Stimulated activated CD8-positive, alpha-beta memory T cell treated with anti-CD3 and anti-CD28 coated beads, Interleukin-7, amount 100 ng/mL, for 1 hour (primary cell): ENCODE measurements around the gene KRT7.
A peak's percentile ranks its signal among the peaks of the same experiment; 100 is the strongest.
"Not testable (repeated sequence)": the region's sequence is repeated elsewhere in the genome, so short reads cannot be mapped to it uniquely, and the experiment has no call there.

ENCODE experiments used
- DNase-seq, 2 donors: peaks; one replicate each; pipeline ENCODE4 v3.0.0-alpha.2; 2020; ENCODE audit warnings: low read depth in 2 of 2

The KRT7 gene

GRCh38 chr12:52243856-52244614, 11.0 kb downstream of the KRT7 start:
- peak; percentile 6 to 31 for DNase-seq

GRCh38 chr12:52244615-52244994, 11.6 kb downstream of the KRT7 start:
- DNase-seq: no peak

GRCh38 chr12:52245259-52245961, 12.4 kb downstream of the KRT7 start:
- no peak for DNase-seq

- DNase-seq: no peak
These were observed 13.0 kb downstream of the KRT7 start for GRCh38 chr12:52245962-52246569.

GRCh38 chr12:52246720-52247621, 13.9 kb downstream of the KRT7 start:
- DNase-seq: no peak

- no peak for DNase-seq
These were observed 14.8 kb downstream of the KRT7 start for GRCh38 chr12:52247622-52248540.

- DNase-seq: no peak
These were observed 15.8 kb downstream of the KRT7 start for GRCh38 chr12:52248541-52249461.

GRCh38 chr12:52249511-52250047, 16.5 kb downstream of the KRT7 start:
- DNase-seq: no peak

- no peak for DNase-seq
These were observed 17.3 kb downstream of the KRT7 start for GRCh38 chr12:52250048-52250990.

GRCh38 chr12:52251367-52252051, 18.5 kb downstream of the KRT7 start:
- DNase-seq: no peak

GRCh38 chr12:52252175-52252615, 19.2 kb downstream of the KRT7 start:
- DNase-seq: not testable (repeated sequence)

GRCh38 chr12:52252728-52253343, 19.8 kb downstream of the KRT7 start:
- DNase-seq: no peak

GRCh38 chr12:52253391-52254179, 20.5 kb downstream of the KRT7 start:
- no peak for DNase-seq

- DNase-seq: no peak
These were observed 21.3 kb downstream of the KRT7 start for GRCh38 chr12:52254180-52254964.

- DNase-seq: no peak
These were observed 22.1 kb downstream of the KRT7 start for GRCh38 chr12:52254965-52255751.
